DOHH2 (cell line): ENCODE measurements around the gene OCA2.

Source experiments
- CTCF ChIP-seq: fragments of 200-600 bp; sonication (generic); IDR thresholded peaks from one replicate; pipeline ENCODE4 v1.5.1; 2014; ENCODE audit warnings: antibody characterized with exemption, mild to moderate bottlenecking, low read depth, low read length; ENCODE audit not compliant: poor library complexity, severe bottlenecking
- EZH2phosphoT487 ChIP-seq: fragments of 200-600 bp; sonication (generic); IDR thresholded peaks from 2 replicates; pipeline ENCODE4 v1.6.1; 2017; ENCODE audit warnings: borderline replicate concordance, mild to moderate bottlenecking, antibody characterized with exemption, low read length, moderate library complexity, mixed read lengths

GRCh38 chr15:28094732-28095521 is 4.2 kb downstream of the OCA2 start:
- TF ChIP-seq CTCF (no peak), EZH2phosphoT487 (no peak)
